ENCODE results near the gene KCND1. TPM values are rescaled to one million over a fixed set of nuclear protein-coding genes. Genes with fewer than 3 reads are reported as not detected.
A peak's percentile ranks its signal among the peaks of the same experiment; 100 is the strongest.

The KCND1 gene
- total RNA-seq, 4 donors from 2014 or later = 0.78 to 2.7 (median 1.7) TPM

- H3K4me3 ChIP-seq = no peak overlapping the region
Measured at GRCh38 chrX:48938721-48939425, 32.8 kb downstream of the KCND1 start.

GRCh38 chrX:48937054-48937907 is 34.4 kb downstream of the KCND1 start:
- Histone ChIP-seq H3K4me3 (no peak overlapping the region), H3K4me1 (peaks cover 0 to 45% (median 0%) of the 10 kb centered on the region in 3 donors), H3K36me3 (peaks cover 0 to 42% of the 10 kb centered on the region in 2 donors), H3K9me3 (no peaks in the 10 kb centered on the region), H3K27ac (peak overlapping the region in 2 of 4 donors; percentile 27 to 45), H3K27me3 (no peaks in the 10 kb centered on the region)
- peak; percentile 23 for ATAC-seq
- TF ChIP-seq EP300 (IDR thresholded peaks at IDR 0.05) (no peak), POLR2A (IDR thresholded peaks at IDR 0.05) (no peak), POLR2AphosphoS5 (IDR thresholded peaks at IDR 0.05) (no peak), CTCF (IDR thresholded peaks at IDR 0.05) (no peak)
- WGBS, 2 donors (ENCODE audit: low coverage in 1 of 2) = 27 to 31% methylated on average over 2 to 4 of the region's 9 CpGs

More at GRCh38 chrX:48938721-48939425, 32.8 kb downstream of the KCND1 start:
- no peak for ATAC-seq
- Histone ChIP-seq H3K4me1 (peaks cover 0 to 45% (median 0%) of the 10 kb centered on the region in 3 donors), H3K27me3 (no peaks in the 10 kb centered on the region), H3K27ac (peak overlapping the region in 1 of 4 donors; percentile 6), H3K9me3 (no peaks in the 10 kb centered on the region), H3K36me3 (peaks cover 0 to 39% of the 10 kb centered on the region in 2 donors)
- no peak for TF ChIP-seq EP300 (IDR thresholded peaks at IDR 0.05)
- no peak for TF ChIP-seq POLR2AphosphoS5 (IDR thresholded peaks at IDR 0.05)
- no peak for TF ChIP-seq POLR2A (IDR thresholded peaks at IDR 0.05)
- no peak for TF ChIP-seq CTCF (IDR thresholded peaks at IDR 0.05)
- WGBS, 2 donors (ENCODE audit: low coverage in 1 of 2) = 60% methylated on average over 1 of the region's 1 CpG; no CpG with 5 or more reads in 1 of the 2 donors

- peaks cover 0 to 43% (median 0%) of the 10 kb centered on the region in 3 donors for H3K4me1 ChIP-seq
- TF ChIP-seq CTCF (IDR thresholded peaks at IDR 0.05) = no peak
- TF ChIP-seq POLR2AphosphoS5 (IDR thresholded peaks at IDR 0.05) = no peak
- TF ChIP-seq POLR2A (IDR thresholded peaks at IDR 0.05) = no peak
- TF ChIP-seq EP300 (IDR thresholded peaks at IDR 0.05) = no peak
- H3K36me3 ChIP-seq = peaks cover 0 to 49% of the 10 kb centered on the region in 2 donors
- ATAC-seq = peak; percentile 10
- no peak overlapping the region for H3K4me3 ChIP-seq
- H3K9me3 ChIP-seq = no peaks in the 10 kb centered on the region
- 92% methylated on average over 2 of the region's 8 CpGs; no CpG with 5 or more reads in 1 of the 2 donors for WGBS, 2 donors (ENCODE audit: low coverage in 1 of 2)
- H3K27ac ChIP-seq = peak overlapping the region in 2 of 4 donors; percentile 6 to 45
- no peaks in the 10 kb centered on the region for H3K27me3 ChIP-seq
Measured at GRCh38 chrX:48936429-48937053, 35.1 kb downstream of the KCND1 start.

GRCh38 chrX:48935301-48935670 is 36.4 kb downstream of the KCND1 start:
- Histone ChIP-seq H3K4me1 (peaks cover 0 to 30% (median 0%) of the 10 kb centered on the region in 3 donors), H3K27ac (no peak overlapping the region), H3K36me3 (peaks cover 0 to 56% of the 10 kb centered on the region in 2 donors), H3K9me3 (no peaks in the 10 kb centered on the region), H3K27me3 (no peaks in the 10 kb centered on the region), H3K4me3 (no peak overlapping the region)
- TF ChIP-seq POLR2AphosphoS5 (IDR thresholded peaks at IDR 0.05) (no peak), EP300 (IDR thresholded peaks at IDR 0.05) (no peak), CTCF (IDR thresholded peaks at IDR 0.05) (no peak), POLR2A (IDR thresholded peaks at IDR 0.05) (no peak)
- WGBS, 2 donors (ENCODE audit: low coverage in 1 of 2) = 33% methylated on average over 1 of the region's 1 CpG; no CpG with 5 or more reads in 1 of the 2 donors
- no peak for ATAC-seq

All from gastroesophageal sphincter (tissue), 4 donors.